NCI-H1092 (cell line): ENCODE data around the gene SRL.
"Not testable (repeated sequence)": the region's sequence is repeated elsewhere in the genome, so short reads cannot be mapped to it uniquely, and the experiment has no call there.

Experiments
- DNase-seq: peaks from one replicate; lab custom pipeline; 2025; lab: John Stamatoyannopoulos, UW

The SRL gene

DNA sequence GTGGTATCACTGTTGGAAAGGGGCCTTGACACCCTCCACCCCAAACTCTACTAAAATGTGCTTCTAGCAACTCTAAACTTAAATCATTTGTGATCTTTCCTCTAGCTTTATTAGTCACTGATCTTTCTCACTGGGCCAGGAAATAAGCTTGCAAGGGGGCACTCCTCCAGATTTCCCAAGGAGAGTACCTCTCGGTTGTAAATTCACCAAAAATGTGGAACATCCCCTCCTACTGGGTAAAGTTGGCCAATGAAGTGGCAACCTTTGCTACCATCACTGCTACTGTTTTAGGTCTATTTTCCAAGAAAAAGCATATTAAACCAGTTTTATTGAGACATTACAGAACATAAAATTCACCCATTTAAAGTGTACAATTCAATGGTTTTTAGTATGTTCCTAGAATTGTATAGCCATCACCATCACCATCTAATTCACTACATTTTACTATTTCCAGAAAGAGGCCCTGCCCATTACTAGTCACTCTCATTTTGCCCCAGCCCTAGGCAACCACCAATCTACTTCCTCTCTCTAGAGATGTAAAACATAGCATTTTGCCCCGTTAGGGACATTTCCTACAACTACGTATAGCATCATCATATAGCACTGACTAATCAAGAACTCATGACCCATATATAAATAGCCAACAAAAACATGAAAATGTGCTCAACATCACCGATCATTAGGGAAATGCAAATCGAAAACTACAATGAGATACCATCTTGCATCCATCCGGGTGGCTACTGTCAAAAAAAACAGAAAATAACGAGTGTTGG lies 81.0 kb downstream of the SRL start:
- no peak for DNase-seq

- DNase-seq, result no peak
Observed at GRCh38 chr16:4159726-4160125, 82.2 kb downstream of the SRL start.

DNA sequence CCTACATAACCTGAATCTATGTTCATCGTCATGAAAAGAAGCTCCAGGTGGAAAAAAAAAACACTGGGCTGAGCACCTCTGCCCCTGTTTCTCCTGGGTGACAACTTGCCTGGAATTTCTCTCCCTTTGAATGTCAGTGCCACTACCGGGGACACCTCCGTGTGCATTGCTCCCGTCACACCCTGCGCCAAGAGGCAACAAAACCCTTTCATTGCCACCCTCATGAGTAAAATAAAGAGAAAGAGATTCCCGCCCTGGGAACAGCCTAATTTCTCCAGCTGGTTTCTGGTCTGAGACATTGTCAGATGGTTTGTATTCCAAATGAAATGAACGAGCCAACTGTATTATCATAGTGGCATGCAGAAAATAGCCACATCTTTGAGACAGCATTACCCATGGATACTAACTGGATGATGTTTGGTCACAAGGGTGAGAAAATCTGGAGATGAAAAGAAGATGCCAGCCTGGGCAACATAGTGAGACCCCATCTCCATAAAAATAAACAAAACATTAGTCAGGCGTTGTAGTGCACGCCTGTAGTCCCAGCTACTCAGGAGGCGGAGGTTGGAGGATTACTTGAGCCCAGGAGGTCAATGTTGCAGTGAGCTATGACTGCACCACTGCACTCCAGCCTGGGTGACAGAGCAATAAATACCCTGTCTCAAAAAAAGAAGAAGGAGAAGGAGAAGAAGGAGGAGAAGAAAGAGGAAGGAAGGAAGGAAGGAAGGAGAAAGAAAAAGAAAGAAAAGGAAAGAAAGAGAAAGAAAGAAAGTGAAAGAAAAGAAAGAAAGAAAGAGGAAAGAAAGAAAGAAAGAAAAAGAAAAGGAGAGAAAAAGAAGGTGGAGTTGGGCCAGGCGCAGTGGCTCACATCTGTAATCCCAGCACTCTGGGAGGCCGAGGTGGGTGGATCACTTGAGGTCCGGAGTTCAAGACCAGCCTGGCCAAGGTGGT lies 83.5 kb downstream of the SRL start:
- DNase-seq, result no peak

DNA sequence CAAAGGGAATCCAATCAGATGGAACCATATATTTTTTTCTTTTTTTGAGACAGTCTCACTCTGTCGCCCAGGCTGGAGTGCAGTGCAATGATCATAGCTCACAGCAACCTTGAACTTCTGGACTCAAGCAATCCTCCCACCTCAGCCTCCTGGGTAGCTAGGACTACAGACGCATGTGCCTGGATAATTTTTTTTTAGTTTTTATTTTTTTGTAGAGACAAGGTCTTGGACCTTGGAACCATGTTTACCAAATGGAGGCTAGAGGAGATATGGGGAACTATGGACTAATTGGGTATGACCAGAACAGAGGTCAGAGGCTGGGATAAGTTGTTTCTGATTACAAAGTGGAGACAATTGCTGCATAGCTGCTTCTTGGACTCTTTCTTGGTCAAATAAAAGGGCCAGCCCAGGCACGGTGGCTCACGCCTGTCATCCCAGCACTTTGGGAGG lies 84.5 kb downstream of the SRL start:
- DNase-seq, result no peak

GRCh38 chr16:4156503-4156902 lies 85.4 kb downstream of the SRL start:
- not testable (repeated sequence) for DNase-seq

DNA sequence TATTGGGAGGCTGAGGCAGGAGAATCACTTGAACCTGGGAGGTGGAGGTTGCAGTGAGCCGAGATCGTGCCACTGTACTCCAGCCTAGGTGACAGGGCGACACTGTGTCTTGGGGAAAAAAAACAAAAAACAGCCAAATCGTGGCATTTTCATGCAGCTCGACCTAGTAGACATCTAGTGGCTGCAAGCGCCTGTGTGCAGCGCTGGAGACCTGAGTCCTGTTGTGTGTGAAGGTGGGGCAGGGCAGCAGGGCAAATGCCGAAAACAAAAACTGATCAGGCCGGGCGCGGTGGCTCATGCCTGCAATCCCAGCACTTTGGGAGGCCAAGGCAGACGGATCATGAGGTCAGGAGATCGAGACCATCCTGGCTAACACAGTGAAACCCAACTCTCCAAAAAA lies 88.5 kb downstream of the SRL start:
- DNase-seq, result not testable (repeated sequence)

- DNase-seq, result no peak
Observed at GRCh38 chr16:4152267-4152666, 89.6 kb downstream of the SRL start.

GRCh38 chr16:4147236-4147635 lies 94.6 kb downstream of the SRL start:
- no peak for DNase-seq

DNA sequence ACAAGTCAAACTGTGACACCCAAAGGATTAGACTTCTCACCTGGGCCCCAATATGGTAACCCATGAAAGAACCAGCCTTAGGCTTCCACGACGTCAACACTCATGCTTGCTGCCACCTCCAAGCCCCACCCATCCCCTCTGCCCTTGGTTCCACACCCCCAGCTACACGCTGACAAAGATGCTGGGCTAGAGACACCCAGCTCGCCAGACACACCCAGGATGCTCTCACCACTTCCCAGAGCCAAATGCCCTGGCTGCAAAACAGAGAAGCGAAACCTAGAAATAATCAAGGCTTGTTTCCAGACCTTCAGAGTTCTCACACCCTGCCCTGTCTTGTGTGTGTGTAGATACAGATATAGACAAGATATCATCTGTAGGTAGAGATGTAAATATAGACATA lies 99.6 kb downstream of the SRL start:
- no peak for DNase-seq

- DNase-seq, result no peak
Observed at GRCh38 chr16:4141604-4142003, 100.3 kb downstream of the SRL start.

GRCh38 chr16:4140652-4141051 lies 101.2 kb downstream of the SRL start:
- DNase-seq, result no peak

DNA sequence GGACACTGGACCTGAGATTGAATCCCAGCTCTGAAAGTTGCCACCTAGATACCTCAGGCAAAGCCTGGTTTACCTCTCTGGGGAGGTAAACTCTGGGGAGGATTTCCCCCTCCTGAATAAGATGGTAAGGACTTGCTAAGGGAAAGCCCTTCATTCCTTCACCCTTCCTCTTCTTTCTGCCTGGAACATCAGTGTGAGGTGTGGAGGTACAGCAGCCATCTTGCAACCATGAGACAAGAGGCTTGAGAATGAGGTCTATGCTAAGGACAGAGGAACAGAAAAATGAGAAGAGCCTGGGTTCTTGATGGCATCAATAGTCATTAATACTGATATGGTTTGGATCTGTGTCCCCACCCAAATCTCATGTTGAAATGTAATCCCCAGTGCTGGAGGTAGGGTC lies 101.9 kb downstream of the SRL start:
- DNase-seq, result no peak
